ENCODE results near the gene SPDYE2. TPM values are rescaled to one million over a fixed set of nuclear protein-coding genes. Genes with fewer than 3 reads are reported as not detected.
"Not testable (repeated sequence)": the region's sequence is repeated elsewhere in the genome, so short reads cannot be mapped to it uniquely, and the experiment has no call there.

The SPDYE2 gene
- under 1 TPM in 1 of 2 experiments, not detected in 1; 0.23 TPM for total RNA-seq

- CTCF ChIA-PET, POLR2A ChIA-PET: not testable (repeated sequence)
Measured at GRCh38 chr7:102550808-102551422, at the start of gene SPDYE2. Gene SPDYE2, plus strand, starts transcription at chr7:102551226. Its CDS starts 2,030 bp downstream, at chr7:102553256.

- POLR2A ChIA-PET: not testable (repeated sequence)
Measured at GRCh38 chr7:102503141-102503540, 47.9 kb upstream of the SPDYE2 start.

GRCh38 chr7:102505298-102506185 lies 45.5 kb upstream of the SPDYE2 start:
- CTCF ChIA-PET, POLR2A ChIA-PET: not testable (repeated sequence)

More at GRCh38 chr7:102503141-102503540, 47.9 kb upstream of the SPDYE2 start:
- CTCF ChIA-PET: not testable (repeated sequence)

- POLR2A ChIA-PET, CTCF ChIA-PET: not testable (repeated sequence)
Measured at GRCh38 chr7:102507410-102508088, 43.5 kb upstream of the SPDYE2 start.

- CTCF ChIA-PET, POLR2A ChIA-PET: not testable (repeated sequence)
Measured at GRCh38 chr7:102510575-102510974, 40.5 kb upstream of the SPDYE2 start.

GRCh38 chr7:102511860-102512522 lies 39.0 kb upstream of the SPDYE2 start:
- CTCF ChIA-PET, POLR2A ChIA-PET: not testable (repeated sequence)

- POLR2A ChIA-PET: not testable (repeated sequence)
Measured at GRCh38 chr7:102512642-102513221, 38.3 kb upstream of the SPDYE2 start.

GRCh38 chr7:102514881-102515721 lies 35.9 kb upstream of the SPDYE2 start:
- POLR2A ChIA-PET, CTCF ChIA-PET: not testable (repeated sequence)

More at GRCh38 chr7:102512642-102513221, 38.3 kb upstream of the SPDYE2 start:
- CTCF ChIA-PET: not testable (repeated sequence)

GRCh38 chr7:102515889-102516288 lies 35.1 kb upstream of the SPDYE2 start:
- CTCF ChIA-PET, POLR2A ChIA-PET: not testable (repeated sequence)

- CTCF ChIA-PET, POLR2A ChIA-PET: not testable (repeated sequence)
Measured at GRCh38 chr7:102516951-102517350, 34.1 kb upstream of the SPDYE2 start.

- POLR2A ChIA-PET, CTCF ChIA-PET: not testable (repeated sequence)
Measured at GRCh38 chr7:102517550-102518147, 33.4 kb upstream of the SPDYE2 start, which contains the start of gene RASA4B. Gene RASA4B, minus strand, starts transcription at chr7:102517777. Its CDS starts 67 bp downstream, at chr7:102517710.

- CTCF ChIA-PET, POLR2A ChIA-PET: not testable (repeated sequence)
Measured at GRCh38 chr7:102520797-102521196, 30.2 kb upstream of the SPDYE2 start.

GRCh38 chr7:102524803-102525202 lies 26.2 kb upstream of the SPDYE2 start:
- CTCF ChIA-PET, POLR2A ChIA-PET: not testable (repeated sequence)

- CTCF ChIA-PET, POLR2A ChIA-PET: not testable (repeated sequence)
Measured at GRCh38 chr7:102527182-102527581, 23.8 kb upstream of the SPDYE2 start.

GRCh38 chr7:102527822-102528793 lies 22.9 kb upstream of the SPDYE2 start:
- CTCF ChIA-PET, POLR2A ChIA-PET: not testable (repeated sequence)

GRCh38 chr7:102531583-102531982 lies 19.4 kb upstream of the SPDYE2 start:
- POLR2A ChIA-PET, CTCF ChIA-PET: not testable (repeated sequence)

GRCh38 chr7:102532127-102532526 lies 18.9 kb upstream of the SPDYE2 start:
- POLR2A ChIA-PET, CTCF ChIA-PET: not testable (repeated sequence)
